HG02798 (cell line): ENCODE data around the gene LCE1B.

Experiments
- ATAC-seq: cut with Tn5 transposase; IDR thresholded peaks from one replicate; pipeline ENCODE4 v1.9.1; 2021; ENCODE audit warnings: mild to moderate bottlenecking; ENCODE audit not compliant: unreplicated experiment, poor library complexity

The LCE1B gene

GRCh38 chr1:152859696-152860095 is 47.9 kb downstream of the LCE1B start, which contains the start of gene LCE7A:
LCE7A (plus strand) TSS chr1:152859996; CDS start chr1:152860698, 702 bp downstream.
- ATAC-seq = no peak

GRCh38 chr1:152860129-152860528 is 48.4 kb downstream of the LCE1B start:
- ATAC-seq = no peak

- no peak for ATAC-seq
Observed at GRCh38 chr1:152861374-152861773, 49.6 kb downstream of the LCE1B start.
